GM11168 (cell line): ENCODE results near the gene CRB1.

ENCODE experiments used
- in situ Hi-C: fragments of 300-500 bp; cut with MboI; formaldehyde crosslinking; loops from one replicate; pipeline ENCODE4 v1.12.0; 2022; ENCODE audit warnings: low sequenced_read_pairs; ENCODE audit not compliant: unreplicated experiment

The CRB1 gene

DNA sequence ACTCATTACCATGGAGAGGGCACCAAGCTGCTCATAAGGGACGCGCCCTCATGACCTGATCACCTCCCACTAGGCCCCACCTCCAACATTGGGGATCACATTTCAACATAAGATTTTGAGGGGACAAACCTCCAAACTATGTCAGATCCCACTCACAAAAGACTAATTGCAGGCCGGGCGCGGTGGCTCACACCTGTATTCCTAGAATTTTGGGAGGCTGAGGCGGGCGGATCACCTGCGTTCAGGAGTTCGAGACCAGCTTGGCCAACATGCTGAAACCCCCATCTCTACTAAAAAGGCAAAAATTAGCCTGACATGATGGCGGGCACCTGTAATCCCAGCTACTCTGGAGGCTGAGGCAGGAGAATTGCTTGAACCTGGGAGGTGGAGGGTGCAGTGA lies 228.7 kb downstream of the CRB1 start:
- in situ Hi-C loops, result no loop called here

DNA sequence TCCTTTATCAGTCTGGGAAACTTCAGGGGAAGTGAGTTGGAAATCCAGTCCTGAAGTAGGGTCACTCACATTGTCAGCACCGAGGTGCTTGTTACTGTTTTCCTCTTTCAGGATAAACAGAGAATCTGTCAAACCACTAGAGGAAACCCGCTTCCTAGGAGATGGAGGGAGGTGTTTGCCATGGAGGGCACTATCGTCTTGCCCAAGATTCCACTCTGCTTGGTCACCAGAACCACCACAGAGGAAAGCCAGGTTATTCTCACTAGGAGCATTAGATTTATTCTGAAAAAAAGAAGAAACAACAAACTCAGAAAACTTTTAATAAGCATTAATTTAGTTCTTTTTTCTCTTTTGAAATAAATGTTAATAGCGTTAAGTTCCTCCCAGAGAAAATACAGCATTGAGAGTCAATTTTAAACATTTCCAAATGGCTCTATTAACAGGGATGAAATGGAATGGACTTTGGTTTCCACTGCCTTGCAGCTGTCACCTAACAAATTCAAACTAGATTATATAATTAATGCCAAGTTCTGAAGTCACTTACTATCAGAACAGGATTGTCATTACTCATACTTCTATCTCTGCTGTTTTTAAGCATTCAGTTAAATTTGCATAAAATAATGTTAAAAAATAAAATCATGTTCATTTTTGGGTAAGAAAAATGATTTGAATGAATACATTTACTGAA lies 242.8 kb downstream of the CRB1 start:
- in situ Hi-C loops, result no loop called here

DNA sequence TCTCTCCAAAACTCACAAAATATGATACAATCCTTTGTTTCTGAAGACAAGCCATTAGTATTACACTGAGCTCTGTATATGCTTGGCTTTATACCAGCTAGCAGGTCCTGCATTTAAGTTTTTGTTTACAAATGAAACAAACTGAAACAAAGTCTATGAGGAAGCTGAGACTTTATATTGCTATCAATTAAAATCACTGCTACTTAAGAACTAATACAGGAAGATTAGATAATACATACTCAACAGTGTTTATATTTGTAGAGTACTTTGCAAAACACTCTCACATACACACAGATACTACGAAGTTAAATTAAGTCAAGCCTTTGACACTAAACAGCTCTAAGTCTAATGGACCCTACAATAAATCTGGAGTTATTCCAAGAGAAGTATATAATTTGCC lies 247.4 kb downstream of the CRB1 start:
- in situ Hi-C loops, result no loop called here

GRCh38 chr1:197519741-197520334 lies 251.8 kb downstream of the CRB1 start:
- in situ Hi-C loops, result no loop called here

DNA sequence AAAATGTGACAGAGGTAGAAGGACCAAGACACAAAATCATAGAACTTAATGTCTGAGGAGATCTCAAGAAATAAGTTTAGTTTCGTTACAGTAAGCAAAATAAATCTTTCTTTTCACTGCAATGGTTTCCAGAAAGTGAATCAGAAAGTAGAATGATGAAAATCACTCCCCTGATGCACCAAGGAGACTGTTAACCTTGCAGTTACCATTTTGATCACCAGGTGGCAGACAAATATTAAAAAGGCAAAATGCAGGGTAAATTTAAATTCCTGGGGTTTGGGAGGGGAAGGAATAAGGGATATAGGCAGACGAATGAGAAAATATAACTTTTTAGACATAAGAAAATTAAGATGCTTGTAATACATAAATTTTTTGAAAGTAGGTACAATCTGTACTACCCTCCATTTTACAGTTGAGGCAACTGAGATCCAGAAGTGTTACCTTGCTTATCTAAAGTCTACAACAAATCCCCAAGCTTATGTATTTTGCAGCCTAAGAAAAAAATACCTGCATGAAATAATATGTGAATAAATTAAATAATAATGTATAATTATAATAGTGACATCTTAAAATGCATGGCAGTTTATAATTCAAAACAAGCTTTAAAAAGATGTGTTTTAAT lies 253.2 kb downstream of the CRB1 start:
- in situ Hi-C loops, result no loop called here

DNA sequence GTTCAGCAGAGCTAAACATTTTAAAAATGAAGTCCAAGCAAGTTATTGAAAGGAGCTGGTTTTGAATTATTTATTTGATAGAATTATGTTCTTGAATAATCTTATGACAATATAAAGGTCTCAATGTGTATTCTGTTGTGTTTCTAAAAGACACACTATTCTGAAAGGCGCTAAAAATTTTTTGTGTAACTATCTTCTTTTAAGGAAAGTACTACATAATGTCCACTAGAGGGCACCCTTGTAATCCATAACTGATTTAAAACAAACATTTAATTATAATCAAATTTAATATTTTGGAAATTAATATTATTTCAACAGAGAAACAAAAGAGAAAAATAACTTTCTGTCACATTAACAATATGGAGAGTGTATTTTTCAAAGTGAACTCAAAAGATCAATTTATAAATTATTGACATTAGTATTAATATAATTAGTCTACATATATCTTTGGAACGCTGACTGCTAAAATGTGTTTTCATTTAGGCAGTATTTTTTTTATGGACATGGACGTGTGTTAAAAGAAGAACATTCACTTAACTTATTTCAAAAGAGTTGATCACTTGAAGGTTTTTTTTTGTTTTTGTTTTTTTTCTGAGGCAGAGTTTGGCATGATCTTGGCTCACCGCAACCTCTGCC lies 258.8 kb downstream of the CRB1 start:
- in situ Hi-C loops, result no loop called here
